HTR-8/SVneo (cell line): ENCODE data around the gene ATP11A.
"Not testable (repeated sequence)": the region's sequence is repeated elsewhere in the genome, so short reads cannot be mapped to it uniquely, and the experiment has no call there.

ENCODE experiments used
- DNase-seq: peaks from one replicate; pipeline ENCODE4 v3.0.0; 2011; ENCODE audit warnings: low spot score, mixed read lengths; ENCODE audit not compliant: insufficient read length
- FAIRE-seq: peaks from 2 replicates; lab custom pipeline; 2011; peaks lifted over from hg19 to GRCh38; lab: Jason Lieb, UNC

The ATP11A gene

GRCh38 chr13:112842931-112843391 lies 153.1 kb downstream of the ATP11A start:
- DNase-seq (no peak), FAIRE-seq (no peak)

- FAIRE-seq, result no peak
- no peak for DNase-seq
Observed at GRCh38 chr13:112843392-112844111, 153.7 kb downstream of the ATP11A start.

- no peak for FAIRE-seq
- DNase-seq, result no peak
Observed at GRCh38 chr13:112844411-112844810, 154.6 kb downstream of the ATP11A start.

GRCh38 chr13:112844879-112845278 lies 155.0 kb downstream of the ATP11A start:
- FAIRE-seq (no peak), DNase-seq (no peak)

- DNase-seq, result no peak
- no peak for FAIRE-seq
Observed at GRCh38 chr13:112845511-112846144, 155.8 kb downstream of the ATP11A start.

- FAIRE-seq (no peak), DNase-seq (no peak)
Observed at GRCh38 chr13:112846411-112847115, 156.7 kb downstream of the ATP11A start.

- no peak for FAIRE-seq
- no peak for DNase-seq
Observed at GRCh38 chr13:112849500-112849899, 159.7 kb downstream of the ATP11A start.

- no peak for DNase-seq
- no peak for FAIRE-seq
Observed at GRCh38 chr13:112850273-112850672, 160.4 kb downstream of the ATP11A start.

- FAIRE-seq, result no peak
Observed at GRCh38 chr13:112851107-112852038, 161.5 kb downstream of the ATP11A start.

GRCh38 chr13:112852392-112852791 lies 162.6 kb downstream of the ATP11A start:
- DNase-seq (no peak), FAIRE-seq (no peak)

More at GRCh38 chr13:112851107-112852038, 161.5 kb downstream of the ATP11A start:
- no peak for DNase-seq

- no peak for FAIRE-seq
Observed at GRCh38 chr13:112852808-112853207, 163.0 kb downstream of the ATP11A start.

GRCh38 chr13:112854321-112854720 lies 164.5 kb downstream of the ATP11A start:
- DNase-seq, result no peak
- FAIRE-seq, result no peak

More at GRCh38 chr13:112852808-112853207, 163.0 kb downstream of the ATP11A start:
- no peak for DNase-seq

- FAIRE-seq (no peak), DNase-seq (no peak)
Observed at GRCh38 chr13:112855859-112856258, 166.0 kb downstream of the ATP11A start.

- FAIRE-seq (no peak), DNase-seq (no peak)
Observed at GRCh38 chr13:112857914-112858490, 168.2 kb downstream of the ATP11A start.

GRCh38 chr13:112859128-112859816 lies 169.4 kb downstream of the ATP11A start:
- DNase-seq, result no peak
- FAIRE-seq, result no peak

- FAIRE-seq, result no peak
- DNase-seq, result no peak
Observed at GRCh38 chr13:112859817-112860190, 170.0 kb downstream of the ATP11A start.

GRCh38 chr13:112861876-112862615 lies 172.2 kb downstream of the ATP11A start:
- no peak for FAIRE-seq
- DNase-seq, result no peak

GRCh38 chr13:112863356-112863755 lies 173.5 kb downstream of the ATP11A start:
- not testable (repeated sequence) for FAIRE-seq, DNase-seq
